HepG2 (cell line): ENCODE results near the gene KRTAP9-3. TPM values are rescaled to one million over a fixed set of nuclear protein-coding genes. Genes with fewer than 3 reads are reported as not detected.

Experiments used
- ATAC-seq: fragments of 200-7000 bp; cut with Tn5 transposase; 3 replicates; pipeline ENCODE4 v1.9.1; 2020; ENCODE audit warnings: mild to moderate bottlenecking, moderate library complexity
- BruUV-seq: library from RNA; stranded (reverse); fragments of 400-500 nt; replicated peaks from 2 replicates; lab custom pipeline; 2021; lab: Mats Ljungman, UMichigan
- CTCF ChIA-PET: fragments of 300-600 bp; formaldehyde crosslinking; extraction: SDS; loops from one replicate; lab custom pipeline; 2021; ENCODE audit warnings: low total read pairs, inconsistent platforms, low intra/inter-chr PET ratio; lab: Yijun Ruan, JAX
- POLR2A ChIA-PET: fragments of 350-600 bp; sonication (Branson Sonifier 250); formaldehyde crosslinking; loops from one replicate; lab custom pipeline; 2020; ENCODE audit warnings: antibody characterized with exemption, inconsistent platforms; lab: Yijun Ruan, JAX
- DNase-seq: peaks from one replicate; pipeline ENCODE4 v3.0.0-alpha.2; 2015; ENCODE audit warnings: low spot score
- FAIRE-seq: peaks from 3 replicates; lab custom pipeline; 2011; peaks lifted over from hg19 to GRCh38; lab: Jason Lieb, UNC
- H2AFZ ChIP-seq: one replicate; pipeline ENCODE4 v1.6.1; 2011; ENCODE audit warnings: low read length, inconsistent platforms
- H3K27ac ChIP-seq: fragments of 300-600 bp; 3 replicates; pipeline ENCODE4 v1.8.0; 2011; ENCODE audit warnings: mixed run types, mild to moderate bottlenecking, mixed read lengths, low read length, inconsistent platforms; ENCODE audit not compliant: insufficient read depth; ENCODE audit errors: extremely low read length
- H3K27me3 ChIP-seq, 2 experiments: fragments of 200-600 bp in 1 of 2; 2 replicates in 1 of 2; 3 replicates in 1 of 2; pipeline versions ENCODE4 v1.6.0 to v1.8.0; 2011; ENCODE audit warnings: low read length in 2 of 2, mild to moderate bottlenecking in 2 of 2, moderate library complexity in 2 of 2, inconsistent platforms in 1 of 2; ENCODE audit not compliant: insufficient read depth in 2 of 2, control insufficient read depth in 1 of 2
- H3K36me3 ChIP-seq, 2 experiments: fragments of 200-600 bp in 1 of 2; replicated peaks in 1 of 2; 2 replicates in 1 of 2; 3 replicates in 1 of 2; pipeline versions ENCODE4 v1.5.1 to v1.8.0; 2011; ENCODE audit warnings: low read length in 2 of 2, inconsistent platforms in 1 of 2; ENCODE audit not compliant: insufficient read depth in 2 of 2, control insufficient read depth in 1 of 2
- H3K4me1 ChIP-seq: 2 replicates; pipeline ENCODE4 v1.5.1; 2012; ENCODE audit warnings: low read length, inconsistent platforms; ENCODE audit not compliant: insufficient read depth
- H3K4me2 ChIP-seq: 2 replicates; pipeline ENCODE4 v1.6.0; 2011; ENCODE audit warnings: low read depth, low read length, inconsistent platforms
- H3K4me3 ChIP-seq, 3 experiments: fragments of 200-600 bp in 1 of 3; sonication (generic), shearing (Covaris generic) in 1 of 3; replicated peaks in 1 of 3; 2 replicates each; pipeline ENCODE4 v1.5.1; 2011 to 2016; ENCODE audit warnings: low read length in 3 of 3, inconsistent platforms in 2 of 3, low read depth in 2 of 3, mild to moderate bottlenecking in 2 of 3, control low read depth in 1 of 3, mixed read lengths in 1 of 3; ENCODE audit not compliant: insufficient read depth in 1 of 3
- H3K79me2 ChIP-seq: one replicate; pipeline ENCODE4 v1.6.1; 2011; ENCODE audit warnings: low read length, inconsistent platforms; ENCODE audit not compliant: insufficient read depth
- H3K9ac ChIP-seq: 2 replicates; pipeline ENCODE4 v1.6.0; 2011; ENCODE audit warnings: mild to moderate bottlenecking, low read depth, low read length, inconsistent platforms; ENCODE audit not compliant: insufficient read depth
- H3K9me3 ChIP-seq: 2 replicates; pipeline ENCODE4 v1.5.1; 2012; ENCODE audit warnings: mild to moderate bottlenecking, low read length
- H4K20me1 ChIP-seq: 2 replicates; pipeline ENCODE4 v1.6.0; 2011; ENCODE audit warnings: inconsistent platforms, mild to moderate bottlenecking, low read length, moderate library complexity; ENCODE audit not compliant: insufficient read depth
- GATA4 ChIP-seq: sonication (generic); IDR thresholded peaks from 2 replicates; pipeline ENCODE4 v1.6.1; 2016; ENCODE audit warnings: antibody characterized with exemption, low read depth, borderline replicate concordance
- HIVEP1 ChIP-seq: sonication (generic); formaldehyde crosslinking; IDR thresholded peaks from 2 replicates; pipeline ENCODE4 v1.4.0; 2020; ENCODE audit warnings: mild to moderate bottlenecking, missing genetic modification reagents
- KDM1A ChIP-seq: IDR thresholded peaks from 2 replicates; pipeline ENCODE4 v1.6.1; 2016; ENCODE audit warnings: missing compliant biosample characterization
- NCOA5 ChIP-seq: sonication (generic); formaldehyde crosslinking; IDR thresholded peaks from 2 replicates; pipeline ENCODE4 v1.4.0; 2020; ENCODE audit warnings: missing genetic modification reagents
- SMAD1 ChIP-seq: sonication (generic); formaldehyde crosslinking; IDR thresholded peaks from 2 replicates; pipeline ENCODE4 v1.4.0; 2020; ENCODE audit warnings: missing genetic modification reagents, low read depth, mild to moderate bottlenecking, borderline replicate concordance
- SRSF9 ChIP-seq: fragments of 200-400 bp; formaldehyde crosslinking; IDR thresholded peaks from 2 replicates; pipeline ENCODE4 v1.6.1; 2018; ENCODE audit warnings: borderline replicate concordance, mild to moderate bottlenecking, low read depth, low read length; ENCODE audit not compliant: insufficient read depth, poor library complexity, severe bottlenecking
- ZBTB20 ChIP-seq: sonication (generic); formaldehyde crosslinking; IDR thresholded peaks from 2 replicates; pipeline ENCODE4 v1.8.1; 2023; ENCODE audit warnings: missing genetic modification reagents, low read depth, mild to moderate bottlenecking, borderline replicate concordance
- ZMAT3 ChIP-seq: sonication (generic); formaldehyde crosslinking; conservative IDR thresholded peaks from 2 replicates; pipeline ENCODE4 v1.7.0; 2021; ENCODE audit warnings: missing genetic modification reagents
- ZNF33A ChIP-seq: sonication (generic); formaldehyde crosslinking; IDR thresholded peaks from 2 replicates; pipeline ENCODE4 v1.5.1; 2020; ENCODE audit warnings: missing genetic modification reagents, mild to moderate bottlenecking, moderate library complexity, borderline replicate concordance
- ZNF543 ChIP-seq: sonication (generic); formaldehyde crosslinking; IDR thresholded peaks from 2 replicates; pipeline ENCODE4 v1.4.0; 2020; ENCODE audit warnings: mild to moderate bottlenecking, missing genetic modification reagents
- ZNF562 ChIP-seq: sonication (generic); formaldehyde crosslinking; IDR thresholded peaks from 2 replicates; pipeline ENCODE4 v1.8.0; 2022; ENCODE audit warnings: missing genetic modification reagents, borderline replicate concordance
- in situ Hi-C: cut with HindIII; loops from 2 replicates; pipeline ENCODE4 v1.10.0; 2017; ENCODE audit warnings: low pct_unique_long_range_greater_than_20kb; ENCODE audit not compliant: extremely low pct_ligation_motif_present
- intact Hi-C: fragments of 100-400 bp; cut with micrococcal nuclease; formaldehyde crosslinking; loops from one replicate; pipeline ENCODE4 v1.10.0; 2022; ENCODE audit not compliant: unreplicated experiment
- polyA plus RNA-seq, 8 experiments: library from polyadenylated mRNA; depleted of rRNA in 3 of 8; stranded (reverse) in 7 of 8; unstranded in 1 of 8; fragments of >200 nt; fragmentation: Illumina TruSeq in 4 of 8; extraction: Trizol in 4 of 8; gene quantifications; 2 replicates each; pipeline versions ENCODE4 v1.2.1 to v1.2.3, GENCODE V29; 2011 to 2016; ENCODE audit warnings: low read depth in 4 of 8, missing spikeins in 1 of 8, mixed read lengths in 1 of 8; ENCODE audit not compliant: insufficient read depth in 1 of 8
- total RNA-seq, 5 experiments: library from RNA; depleted of rRNA; stranded (reverse); fragments of >200 nt; fragmentation: Illumina TruSeq; extraction: Trizol; gene quantifications; 2 replicates each; pipeline ENCODE4 v1.2.3, GENCODE V29; 2016; ENCODE audit warnings: low read depth in 1 of 5
- TF ChIP-seq, protein P1 (sequence below): sonication (generic); formaldehyde crosslinking; IDR thresholded peaks from 2 replicates; pipeline ENCODE4 v1.4.0; 2020; ENCODE audit warnings: missing genetic modification reagents; ENCODE audit errors: not compliant biosample characterization
- TF ChIP-seq, protein P2 (sequence below): IDR thresholded peaks from 2 replicates; pipeline ENCODE4 v1.6.1; 2012; ENCODE audit warnings: inconsistent platforms
- TF ChIP-seq, protein P3 (sequence below): sonication (generic); formaldehyde crosslinking; IDR thresholded peaks from 2 replicates; pipeline ENCODE4 v1.5.0; 2020; ENCODE audit warnings: mild to moderate bottlenecking, missing genetic modification reagents

The KRTAP9-3 gene
- total and polyA plus RNA-seq, 2 of the 13 experiments (the other 11 are each of a cell fraction or from before 2014, with no cell fraction given), result not detected

DNA sequence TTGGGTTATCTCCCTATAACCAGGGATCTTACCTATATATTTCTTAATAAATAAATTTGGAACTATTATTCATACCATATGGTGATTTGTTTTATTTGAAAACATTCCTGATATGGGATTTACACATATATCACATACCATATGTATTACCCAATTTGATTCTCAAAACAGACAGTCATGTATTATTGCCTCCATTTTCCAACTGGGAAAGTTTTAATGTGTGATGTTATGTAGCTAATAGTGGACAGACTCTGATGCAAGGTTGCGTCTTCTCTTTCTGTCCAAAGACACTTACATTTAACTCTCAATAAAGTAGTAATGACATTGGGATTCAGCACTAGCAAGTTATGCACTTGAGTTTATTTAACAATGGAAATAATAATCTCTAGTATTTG is 24.0 kb downstream of the KRTAP9-3 start (continued):
- TF ChIP-seq GATA4 (no peak), ZNF562 (CRISPR knock-in tag) (no peak), SMAD1 (CRISPR knock-in tag) (no peak), HIVEP1 (no peak), ZMAT3 (CRISPR knock-in tag) (no peak)
- TF ChIP-seq, protein P1, sequence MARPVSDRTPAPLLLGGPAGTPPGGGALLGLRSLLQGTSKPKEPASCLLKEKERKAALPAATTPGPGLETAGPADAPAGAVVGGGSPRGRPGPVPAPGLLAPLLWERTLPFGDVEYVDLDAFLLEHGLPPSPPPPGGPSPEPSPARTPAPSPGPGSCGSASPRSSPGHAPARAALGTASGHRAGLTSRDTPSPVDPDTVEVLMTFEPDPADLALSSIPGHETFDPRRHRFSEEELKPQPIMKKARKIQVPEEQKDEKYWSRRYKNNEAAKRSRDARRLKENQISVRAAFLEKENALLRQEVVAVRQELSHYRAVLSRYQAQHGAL (CRISPR knock-in tag), result no peak

DNA sequence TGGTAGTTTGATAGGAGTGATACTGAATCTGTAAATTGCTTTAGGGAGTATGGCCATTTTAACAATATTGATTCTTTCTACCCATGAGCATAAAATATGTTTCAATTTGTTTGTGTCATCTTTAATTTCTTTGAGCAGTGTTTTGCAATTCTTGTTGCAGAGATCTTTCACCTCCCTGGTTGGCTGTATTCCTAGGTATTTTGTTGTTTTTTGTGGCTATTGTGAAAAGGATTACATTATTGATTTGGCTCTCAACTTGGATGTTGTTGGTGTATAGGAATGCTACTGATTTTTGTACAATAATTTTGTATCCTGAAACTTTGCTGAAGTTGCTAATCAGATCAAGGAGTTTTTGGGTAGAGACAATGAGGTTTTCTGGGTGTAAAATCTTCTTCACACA is 26.2 kb downstream of the KRTAP9-3 start:
- TF ChIP-seq, protein P2, sequence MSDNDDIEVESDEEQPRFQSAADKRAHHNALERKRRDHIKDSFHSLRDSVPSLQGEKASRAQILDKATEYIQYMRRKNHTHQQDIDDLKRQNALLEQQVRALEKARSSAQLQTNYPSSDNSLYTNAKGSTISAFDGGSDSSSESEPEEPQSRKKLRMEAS, result no peak
- TF ChIP-seq SRSF9, result no peak
- TF ChIP-seq ZNF33A, result no peak
- TF ChIP-seq ZNF543, result no peak
- no peak for TF ChIP-seq KDM1A
- TF ChIP-seq NCOA5 (CRISPR knock-in tag), result no peak
- TF ChIP-seq ZBTB20 (CRISPR knock-in tag), result no peak
- TF ChIP-seq, protein P3, sequence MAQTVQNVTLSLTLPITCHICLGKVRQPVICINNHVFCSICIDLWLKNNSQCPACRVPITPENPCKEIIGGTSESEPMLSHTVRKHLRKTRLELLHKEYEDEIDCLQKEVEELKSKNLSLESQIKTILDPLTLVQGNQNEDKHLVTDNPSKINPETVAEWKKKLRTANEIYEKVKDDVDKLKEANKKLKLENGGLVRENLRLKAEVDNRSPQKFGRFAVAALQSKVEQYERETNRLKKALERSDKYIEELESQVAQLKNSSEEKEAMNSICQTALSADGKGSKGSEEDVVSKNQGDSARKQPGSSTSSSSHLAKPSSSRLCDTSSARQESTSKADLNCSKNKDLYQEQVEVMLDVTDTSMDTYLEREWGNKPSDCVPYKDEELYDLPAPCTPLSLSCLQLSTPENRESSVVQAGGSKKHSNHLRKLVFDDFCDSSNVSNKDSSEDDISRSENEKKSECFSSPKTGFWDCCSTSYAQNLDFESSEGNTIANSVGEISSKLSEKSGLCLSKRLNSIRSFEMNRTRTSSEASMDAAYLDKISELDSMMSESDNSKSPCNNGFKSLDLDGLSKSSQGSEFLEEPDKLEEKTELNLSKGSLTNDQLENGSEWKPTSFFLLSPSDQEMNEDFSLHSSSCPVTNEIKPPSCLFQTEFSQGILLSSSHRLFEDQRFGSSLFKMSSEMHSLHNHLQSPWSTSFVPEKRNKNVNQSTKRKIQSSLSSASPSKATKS (CRISPR knock-in tag), result no peak
- POLR2A ChIA-PET, result no interaction called here
- Histone ChIP-seq H3K27ac (no peak overlapping the region), H3K79me2 (no peaks in the 10 kb centered on the region), H3K9me3 (no peaks in the 10 kb centered on the region), H4K20me1 (no peaks in the 10 kb centered on the region), H3K4me1 (no peaks in the 10 kb centered on the region), H2AFZ (no peak overlapping the region), H3K36me3 (no peaks in the 10 kb centered on the region), H3K9ac (no peak overlapping the region), H3K4me2 (no peak overlapping the region), H3K4me3 (no peak overlapping the region), H3K27me3 (peaks cover 0 to 8% of the 10 kb centered on the region in 2 experiments; a peak in 2 of 5 replicates)
- DNase-seq, result no peak
- no TSS peak for BruUV-seq
- intact Hi-C loops, result no loop called here
- CTCF ChIA-PET, result no interaction called here
- in situ Hi-C loops, result no loop called here
- FAIRE-seq, result no peak
- no peak for ATAC-seq
